ENCODE data around the gene FAM174C.

FAM174C gene

GRCh38 chr19:1272423-1273262, 2.7 kb upstream of the FAM174C start:
- H3K4me1 ChIP-seq (ENCODE audit: control insufficient read depth, insufficient read depth, low read length) = peaks cover 66% of the 10 kb centered on the region
- H3K27ac ChIP-seq (ENCODE audit: low read depth, low read length) = peak overlapping the region; percentile 99
- peaks cover 30% of the 10 kb centered on the region for H3K36me3 ChIP-seq (ENCODE audit: control insufficient read depth, insufficient read depth, low read length)
- H3K9ac ChIP-seq (ENCODE audit: low read length) = no peak overlapping the region
- H3K27me3 ChIP-seq (ENCODE audit: control insufficient read depth, insufficient read depth, low read length) = no peaks in the 10 kb centered on the region
- H3K4me3 ChIP-seq (ENCODE audit: low read length) = no peak overlapping the region

- Histone ChIP-seq H3K27me3 (ENCODE audit: control insufficient read depth, insufficient read depth, low read length) (no peaks in the 10 kb centered on the region), H3K36me3 (ENCODE audit: control insufficient read depth, insufficient read depth, low read length) (peaks cover 30% of the 10 kb centered on the region), H3K4me3 (ENCODE audit: low read length) (no peak overlapping the region), H3K4me1 (ENCODE audit: control insufficient read depth, insufficient read depth, low read length) (peaks cover 59% of the 10 kb centered on the region), H3K27ac (ENCODE audit: low read depth, low read length) (peak overlapping the region; percentile 99), H3K9ac (ENCODE audit: low read length) (no peak overlapping the region)
Measured at GRCh38 chr19:1273263-1274041, 1.9 kb upstream of the FAM174C start.

- Histone ChIP-seq H3K27ac (ENCODE audit: low read depth, low read length) (peak overlapping the region; percentile 99), H3K4me3 (ENCODE audit: low read length) (peak overlapping the region; percentile 29), H3K27me3 (ENCODE audit: control insufficient read depth, insufficient read depth, low read length) (no peaks in the 10 kb centered on the region), H3K9ac (ENCODE audit: low read length) (no peak overlapping the region), H3K36me3 (ENCODE audit: control insufficient read depth, insufficient read depth, low read length) (peaks cover 35% of the 10 kb centered on the region), H3K4me1 (ENCODE audit: control insufficient read depth, insufficient read depth, low read length) (peaks cover 55% of the 10 kb centered on the region)
Measured at GRCh38 chr19:1274081-1274851, 1.1 kb upstream of the FAM174C start.

GRCh38 chr19:1274852-1275259, 474 bp upstream of the FAM174C start:
- Histone ChIP-seq H3K4me3 (ENCODE audit: low read length) (peak overlapping the region; percentile 29), H3K9ac (ENCODE audit: low read length) (no peak overlapping the region), H3K36me3 (ENCODE audit: control insufficient read depth, insufficient read depth, low read length) (peaks cover 35% of the 10 kb centered on the region), H3K4me1 (ENCODE audit: control insufficient read depth, insufficient read depth, low read length) (peaks cover 55% of the 10 kb centered on the region), H3K27me3 (ENCODE audit: control insufficient read depth, insufficient read depth, low read length) (no peaks in the 10 kb centered on the region), H3K27ac (ENCODE audit: low read depth, low read length) (peak overlapping the region; percentile 99)

- peak overlapping the region; percentile 81 for H3K4me3 ChIP-seq (ENCODE audit: low read length)
- H3K27me3 ChIP-seq (ENCODE audit: control insufficient read depth, insufficient read depth, low read length) = no peaks in the 10 kb centered on the region
- H3K27ac ChIP-seq (ENCODE audit: low read depth, low read length) = peak overlapping the region; percentile 99
- H3K9ac ChIP-seq (ENCODE audit: low read length) = peak overlapping the region; percentile 79
- H3K4me1 ChIP-seq (ENCODE audit: control insufficient read depth, insufficient read depth, low read length) = peaks cover 44% of the 10 kb centered on the region
- H3K36me3 ChIP-seq (ENCODE audit: control insufficient read depth, insufficient read depth, low read length) = peaks cover 30% of the 10 kb centered on the region
Measured at GRCh38 chr19:1275976-1276627, 772 bp downstream of the FAM174C start.

- Histone ChIP-seq H3K36me3 (ENCODE audit: control insufficient read depth, insufficient read depth, low read length) (peaks cover 27% of the 10 kb centered on the region), H3K4me3 (ENCODE audit: low read length) (peak overlapping the region; percentile 81), H3K4me1 (ENCODE audit: control insufficient read depth, insufficient read depth, low read length) (peaks cover 39% of the 10 kb centered on the region), H3K27me3 (ENCODE audit: control insufficient read depth, insufficient read depth, low read length) (no peaks in the 10 kb centered on the region), H3K9ac (ENCODE audit: low read length) (no peak overlapping the region), H3K27ac (ENCODE audit: low read depth, low read length) (no peak overlapping the region)
Measured at GRCh38 chr19:1276628-1277022, 1.3 kb downstream of the FAM174C start.

- Histone ChIP-seq H3K36me3 (ENCODE audit: control insufficient read depth, insufficient read depth, low read length) (peaks cover 25% of the 10 kb centered on the region), H3K27me3 (ENCODE audit: control insufficient read depth, insufficient read depth, low read length) (peaks cover 3% of the 10 kb centered on the region), H3K4me3 (ENCODE audit: low read length) (no peak overlapping the region), H3K4me1 (ENCODE audit: control insufficient read depth, insufficient read depth, low read length) (peaks cover 35% of the 10 kb centered on the region), H3K9ac (ENCODE audit: low read length) (no peak overlapping the region), H3K27ac (ENCODE audit: low read depth, low read length) (no peak overlapping the region)
Measured at GRCh38 chr19:1277061-1277460, 1.7 kb downstream of the FAM174C start.

GRCh38 chr19:1278074-1278473, 2.7 kb downstream of the FAM174C start:
- Histone ChIP-seq H3K27ac (ENCODE audit: low read depth, low read length) (no peak overlapping the region), H3K4me3 (ENCODE audit: low read length) (no peak overlapping the region), H3K9ac (ENCODE audit: low read length) (no peak overlapping the region), H3K27me3 (ENCODE audit: control insufficient read depth, insufficient read depth, low read length) (peaks cover 3% of the 10 kb centered on the region), H3K36me3 (ENCODE audit: control insufficient read depth, insufficient read depth, low read length) (peaks cover 19% of the 10 kb centered on the region), H3K4me1 (ENCODE audit: control insufficient read depth, insufficient read depth, low read length) (peaks cover 25% of the 10 kb centered on the region)

- H3K9ac ChIP-seq (ENCODE audit: low read length) = no peak overlapping the region
- H3K27ac ChIP-seq (ENCODE audit: low read depth, low read length) = no peak overlapping the region
- no peak overlapping the region for H3K4me3 ChIP-seq (ENCODE audit: low read length)
- peaks cover 17% of the 10 kb centered on the region for H3K4me1 ChIP-seq (ENCODE audit: control insufficient read depth, insufficient read depth, low read length)
- H3K27me3 ChIP-seq (ENCODE audit: control insufficient read depth, insufficient read depth, low read length) = peaks cover 8% of the 10 kb centered on the region
- H3K36me3 ChIP-seq (ENCODE audit: control insufficient read depth, insufficient read depth, low read length) = peaks cover 11% of the 10 kb centered on the region
Measured at GRCh38 chr19:1278713-1279660, 3.7 kb downstream of the FAM174C start.

GRCh38 chr19:1279782-1280341, 4.5 kb downstream of the FAM174C start:
- Histone ChIP-seq H3K27me3 (ENCODE audit: control insufficient read depth, insufficient read depth, low read length) (peaks cover 13% of the 10 kb centered on the region), H3K9ac (ENCODE audit: low read length) (no peak overlapping the region), H3K27ac (ENCODE audit: low read depth, low read length) (no peak overlapping the region), H3K36me3 (ENCODE audit: control insufficient read depth, insufficient read depth, low read length) (peaks cover 5% of the 10 kb centered on the region), H3K4me3 (ENCODE audit: low read length) (no peak overlapping the region), H3K4me1 (ENCODE audit: control insufficient read depth, insufficient read depth, low read length) (peaks cover 8% of the 10 kb centered on the region)

Measured in rectal smooth muscle tissue (tissue), 1 donor.